ENCODE measurements around the gene CPSF3.

The CPSF3 gene

GRCh38 chr2:9439536-9439935, 16.1 kb downstream of the CPSF3 start:
- no peak for DNase-seq (ENCODE audit: extremely low spot score)
- ChIA-PET POLR2A (no interaction called here), CTCF (no interaction called here)
- no peak for TF ChIP-seq LEF1 (IDR thresholded peaks at IDR 0.05; ENCODE audit: borderline replicate concordance)
- no peak for TF ChIP-seq FOXM1 (IDR thresholded peaks at IDR 0.05; ENCODE audit: borderline replicate concordance)
- TF ChIP-seq TARDBP (IDR thresholded peaks at IDR 0.05) = no peak
- no peak for TF ChIP-seq NFRKB (IDR thresholded peaks at IDR 0.05)
- TF ChIP-seq FOXK2 (IDR thresholded peaks at IDR 0.05) = no peak
- no peak for TF ChIP-seq FOXA1 (IDR thresholded peaks at IDR 0.05)
- TF ChIP-seq SUZ12 (IDR thresholded peaks at IDR 0.05) = no peak
- TF ChIP-seq SP1 (IDR thresholded peaks at IDR 0.05) = no peak
- TF ChIP-seq HDGF (IDR thresholded peaks at IDR 0.05; ENCODE audit: borderline replicate concordance) = no peak
- TF ChIP-seq ELF4 (IDR thresholded peaks at IDR 0.05) = no peak
- no peak for TF ChIP-seq L3MBTL2 (conservative IDR thresholded peaks at IDR 0.05)
- no peak for TF ChIP-seq ARNT (IDR thresholded peaks at IDR 0.05)
- no peak for TF ChIP-seq ZNF384 (IDR thresholded peaks at IDR 0.05)
- TF ChIP-seq CTBP1 (IDR thresholded peaks at IDR 0.05; ENCODE audit: borderline replicate concordance) = no peak
- TF ChIP-seq PKNOX1 (IDR thresholded peaks at IDR 0.05) = no peak
- TF ChIP-seq BHLHE40 (IDR thresholded peaks at IDR 0.05; ENCODE audit: borderline replicate concordance) = no peak

- DNase-seq (ENCODE audit: extremely low spot score) = no peak
- TF ChIP-seq SUZ12 (IDR thresholded peaks at IDR 0.05) (no peak), ZNF384 (IDR thresholded peaks at IDR 0.05) (no peak), PKNOX1 (IDR thresholded peaks at IDR 0.05) (no peak), FOXM1 (IDR thresholded peaks at IDR 0.05; ENCODE audit: borderline replicate concordance) (no peak), LEF1 (IDR thresholded peaks at IDR 0.05; ENCODE audit: borderline replicate concordance) (no peak), TARDBP (IDR thresholded peaks at IDR 0.05) (no peak), BHLHE40 (IDR thresholded peaks at IDR 0.05; ENCODE audit: borderline replicate concordance) (no peak), ARNT (IDR thresholded peaks at IDR 0.05) (no peak), ELF4 (IDR thresholded peaks at IDR 0.05) (no peak), CTBP1 (IDR thresholded peaks at IDR 0.05; ENCODE audit: borderline replicate concordance) (no peak), SP1 (IDR thresholded peaks at IDR 0.05) (no peak)
- CTCF ChIA-PET = no interaction called here
- POLR2A ChIA-PET = no interaction called here
Measured at GRCh38 chr2:9440058-9440727, 16.7 kb downstream of the CPSF3 start.

GRCh38 chr2:9441556-9441955, 18.1 kb downstream of the CPSF3 start:
- CTCF ChIA-PET = no interaction called here
- POLR2A ChIA-PET = no interaction called here
- DNase-seq (ENCODE audit: extremely low spot score) = no peak
- TF ChIP-seq FOXM1 (IDR thresholded peaks at IDR 0.05; ENCODE audit: borderline replicate concordance) (no peak), L3MBTL2 (conservative IDR thresholded peaks at IDR 0.05) (no peak), SP1 (IDR thresholded peaks at IDR 0.05) (no peak), ELF4 (IDR thresholded peaks at IDR 0.05) (no peak), FOXK2 (IDR thresholded peaks at IDR 0.05) (no peak), LEF1 (IDR thresholded peaks at IDR 0.05; ENCODE audit: borderline replicate concordance) (no peak), ARNT (IDR thresholded peaks at IDR 0.05) (no peak), PKNOX1 (IDR thresholded peaks at IDR 0.05) (no peak), CTBP1 (IDR thresholded peaks at IDR 0.05; ENCODE audit: borderline replicate concordance) (no peak), ZNF384 (IDR thresholded peaks at IDR 0.05) (no peak), NFRKB (IDR thresholded peaks at IDR 0.05) (no peak), FOXA1 (IDR thresholded peaks at IDR 0.05) (no peak), HDGF (IDR thresholded peaks at IDR 0.05; ENCODE audit: borderline replicate concordance) (no peak), BHLHE40 (IDR thresholded peaks at IDR 0.05; ENCODE audit: borderline replicate concordance) (no peak), TARDBP (IDR thresholded peaks at IDR 0.05) (no peak)

- no peak for DNase-seq (ENCODE audit: extremely low spot score)
- ChIA-PET POLR2A (no interaction called here), CTCF (no interaction called here)
- TF ChIP-seq SP1 (IDR thresholded peaks at IDR 0.05) = no peak
- TF ChIP-seq ARNT (IDR thresholded peaks at IDR 0.05) = no peak
- TF ChIP-seq TARDBP (IDR thresholded peaks at IDR 0.05) = no peak
- TF ChIP-seq FOXA1 (IDR thresholded peaks at IDR 0.05) = no peak
- no peak for TF ChIP-seq ZNF384 (IDR thresholded peaks at IDR 0.05)
Measured at GRCh38 chr2:9443526-9443925, 20.1 kb downstream of the CPSF3 start.

GRCh38 chr2:9445089-9445488, 21.6 kb downstream of the CPSF3 start:
- POLR2A ChIA-PET = no interaction called here
- no peak for TF ChIP-seq ELF4 (IDR thresholded peaks at IDR 0.05)
- no peak for TF ChIP-seq LEF1 (IDR thresholded peaks at IDR 0.05; ENCODE audit: borderline replicate concordance)
- TF ChIP-seq FOXK2 (IDR thresholded peaks at IDR 0.05) = no peak
- no peak for TF ChIP-seq HDGF (IDR thresholded peaks at IDR 0.05; ENCODE audit: borderline replicate concordance)
- TF ChIP-seq ZNF384 (IDR thresholded peaks at IDR 0.05) = no peak
- no peak for TF ChIP-seq CTBP1 (IDR thresholded peaks at IDR 0.05; ENCODE audit: borderline replicate concordance)
- no peak for TF ChIP-seq SUZ12 (IDR thresholded peaks at IDR 0.05)
- TF ChIP-seq L3MBTL2 (conservative IDR thresholded peaks at IDR 0.05) = no peak
- CTCF ChIA-PET = no interaction called here
- DNase-seq (ENCODE audit: extremely low spot score) = no peak

GRCh38 chr2:9451231-9451630, 27.8 kb downstream of the CPSF3 start:
- ChIA-PET CTCF (no interaction called here), POLR2A (no interaction called here)
- TF ChIP-seq FOXK2 (IDR thresholded peaks at IDR 0.05) (no peak), LEF1 (IDR thresholded peaks at IDR 0.05; ENCODE audit: borderline replicate concordance) (no peak)
- no peak for DNase-seq (ENCODE audit: extremely low spot score)

Data from HEK293T (cell line).